NOMO-1 (cell line): ENCODE results near the gene RAP1A.
A peak's percentile ranks its signal among the peaks of the same experiment; 100 is the strongest.
"Not testable (repeated sequence)": the region's sequence is repeated elsewhere in the genome, so short reads cannot be mapped to it uniquely, and the experiment has no call there.

Experiments used
- DNase-seq, 2 experiments: peaks; one replicate each; lab custom pipeline; 2025; ENCODE audit not compliant: unreplicated experiment in 2 of 2; lab: John Stamatoyannopoulos, UW

RAP1A gene

DNA sequence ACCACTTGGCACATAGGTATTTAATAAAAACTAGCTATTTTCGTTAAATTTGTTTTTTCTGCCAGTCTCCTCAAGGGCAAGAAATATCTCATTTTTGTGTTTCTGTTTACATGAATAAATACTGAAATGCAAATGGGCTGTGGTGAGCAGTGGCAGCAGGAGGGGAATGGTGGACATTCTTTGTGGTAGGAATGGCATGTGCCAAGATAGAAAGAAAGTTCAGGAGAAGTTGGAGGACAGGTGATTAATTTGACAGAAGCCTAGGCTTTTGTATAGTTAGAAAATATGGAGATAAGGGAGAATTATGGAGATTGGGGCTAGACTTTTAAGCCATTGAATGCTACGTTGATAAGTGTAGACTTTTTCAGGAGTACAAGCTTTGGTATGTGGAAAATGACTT is 8.6 kb downstream of the RAP1A start:
- DNase-seq = no peak

DNA sequence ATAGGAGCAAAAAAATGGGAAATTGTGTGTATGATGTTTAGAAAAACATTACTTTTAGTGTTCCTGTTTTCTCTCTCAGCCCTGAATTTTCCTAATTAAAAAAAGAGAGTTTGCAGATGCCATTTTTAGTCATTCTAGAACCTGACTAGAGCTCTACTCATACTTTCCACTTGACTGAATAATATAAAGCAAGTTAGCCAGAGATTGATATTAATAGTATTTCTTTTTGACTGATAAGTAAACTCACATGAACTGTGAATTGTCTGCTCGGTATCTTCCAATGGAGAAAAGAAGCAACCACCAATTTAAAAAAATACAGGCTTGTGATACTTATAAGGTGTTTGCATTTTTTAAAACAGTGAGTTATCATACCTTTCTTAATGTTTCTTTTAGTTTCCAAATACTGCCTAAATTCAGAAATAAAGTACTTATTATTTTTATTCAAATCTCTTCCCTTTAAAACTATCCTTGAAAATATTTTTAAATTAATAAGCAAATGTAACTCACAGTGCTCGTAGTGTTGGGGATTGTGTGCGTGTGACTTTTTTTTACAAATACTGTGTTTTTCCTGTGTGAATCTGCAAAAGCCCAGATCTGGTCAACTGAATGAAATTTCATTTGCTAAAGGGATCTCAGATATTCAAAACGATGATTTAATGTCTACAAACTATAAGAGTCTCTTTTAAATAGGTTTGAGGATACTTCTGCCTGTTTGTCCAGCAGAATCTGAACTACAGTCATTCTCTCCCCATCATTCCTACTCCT is 9.8 kb downstream of the RAP1A start:
- DNase-seq = no peak

DNA sequence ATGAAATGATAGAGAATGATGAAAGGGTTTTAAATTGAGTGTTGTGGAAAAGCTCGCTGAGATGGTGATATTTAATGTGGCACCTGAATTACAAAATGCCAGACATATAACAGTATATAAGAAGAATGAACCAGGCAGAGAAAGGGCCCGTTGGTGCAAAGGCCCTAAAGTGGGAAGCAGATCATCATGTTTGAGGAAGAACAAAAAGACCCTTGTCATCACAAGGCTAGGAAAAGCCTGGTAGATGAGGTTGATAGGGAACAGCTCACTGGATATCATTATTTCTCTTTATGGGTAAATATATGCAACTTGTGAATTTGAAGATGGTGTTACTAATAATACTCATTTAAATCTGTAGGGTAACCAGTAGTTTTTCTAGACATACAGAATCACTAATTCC is 11.0 kb downstream of the RAP1A start:
- DNase-seq = no peak

DNA sequence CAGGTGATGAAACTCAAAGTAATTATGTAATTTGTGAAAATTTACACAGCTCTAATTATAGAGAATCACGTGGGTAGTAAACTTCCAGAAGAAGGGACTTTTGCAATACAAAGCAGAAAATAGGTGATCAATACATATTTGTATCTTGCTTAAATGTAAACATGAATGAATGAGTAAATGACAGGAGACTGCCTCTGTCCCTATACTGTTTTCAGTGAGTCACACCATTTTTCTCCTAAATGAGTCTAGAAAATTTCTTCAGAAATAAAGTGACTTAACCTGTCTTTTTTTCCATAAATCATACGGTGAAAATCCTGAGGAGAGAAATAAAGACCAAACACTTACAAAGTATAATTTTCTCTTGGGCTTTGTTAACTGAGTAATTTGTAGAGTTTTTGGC is 11.9 kb downstream of the RAP1A start:
- DNase-seq = no peak

DNA sequence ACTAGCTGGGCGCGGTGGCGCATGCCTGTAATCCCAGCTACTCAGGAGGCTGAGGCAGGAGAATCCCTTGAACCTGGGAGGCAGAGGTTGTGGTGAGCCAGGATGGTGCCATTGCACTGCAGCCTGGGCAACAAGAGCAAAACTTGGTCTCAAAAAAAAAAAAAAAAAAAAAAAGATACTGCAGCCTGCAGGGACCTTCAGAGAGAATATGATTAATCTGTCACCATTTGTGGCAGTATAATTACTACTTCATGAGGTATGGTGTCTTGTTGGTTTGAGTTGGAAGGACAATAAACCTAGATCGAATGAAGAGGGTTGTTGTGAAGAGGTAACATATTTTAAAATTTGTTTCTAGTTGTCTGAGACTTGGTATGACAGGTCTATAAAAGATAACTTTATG is 13.2 kb downstream of the RAP1A start:
- DNase-seq = not testable (repeated sequence)

DNA sequence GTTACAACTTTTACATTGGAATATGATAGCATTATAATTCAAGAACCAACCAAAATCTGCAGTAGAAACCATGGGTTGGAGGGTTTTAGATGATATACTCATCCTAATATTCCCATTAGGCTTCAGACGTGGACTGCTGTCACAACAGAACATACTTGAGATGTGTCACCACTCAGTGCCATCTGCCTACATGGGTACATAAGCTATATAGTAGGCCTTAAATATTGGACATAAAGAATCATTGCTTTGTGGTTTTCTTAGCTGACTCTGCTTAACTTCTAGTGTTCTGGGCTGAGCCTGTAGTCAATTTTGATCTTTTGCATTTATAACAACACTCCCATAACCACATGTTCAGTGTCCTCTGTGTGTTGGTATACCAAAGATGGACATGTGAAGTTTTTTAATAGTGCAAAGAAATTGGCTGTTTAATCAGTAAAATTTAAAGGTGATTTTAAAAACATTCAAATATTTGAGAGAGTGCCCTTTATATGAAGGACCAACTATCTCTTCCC is 14.2 kb downstream of the RAP1A start:
- DNase-seq = no peak

DNA sequence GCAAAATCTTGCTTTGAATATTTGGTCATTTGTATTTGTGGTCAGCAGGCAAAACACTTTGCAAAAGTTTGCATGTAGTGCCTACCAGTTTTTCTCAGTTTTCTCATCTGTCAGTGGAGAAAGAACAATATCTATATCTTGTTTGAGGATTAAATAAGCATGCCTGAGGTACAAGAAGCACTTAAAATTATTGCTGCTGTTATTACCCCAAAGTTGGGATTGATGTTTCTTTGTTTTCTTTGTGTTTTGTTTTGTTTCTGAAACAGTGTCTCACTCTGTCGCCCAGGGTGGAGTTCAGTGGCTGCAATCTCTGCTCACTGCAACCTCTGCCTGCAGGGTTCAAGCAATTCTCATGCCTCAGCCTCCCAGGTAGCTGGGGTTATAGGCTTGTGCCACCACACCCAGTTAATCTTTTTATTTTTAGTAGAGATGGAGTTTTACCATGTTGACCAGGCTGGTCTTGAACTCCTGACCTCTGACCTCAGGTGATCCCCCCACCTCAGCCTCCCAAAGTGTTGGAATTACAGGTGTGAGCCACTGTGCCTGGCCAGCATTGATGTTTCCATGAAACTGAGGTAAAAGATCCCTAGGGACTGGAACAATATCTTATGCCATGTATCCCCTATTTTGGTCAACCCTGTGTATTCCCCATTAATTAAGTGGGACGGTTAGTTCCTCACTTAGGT is 15.9 kb downstream of the RAP1A start:
- DNase-seq = no peak

DNA sequence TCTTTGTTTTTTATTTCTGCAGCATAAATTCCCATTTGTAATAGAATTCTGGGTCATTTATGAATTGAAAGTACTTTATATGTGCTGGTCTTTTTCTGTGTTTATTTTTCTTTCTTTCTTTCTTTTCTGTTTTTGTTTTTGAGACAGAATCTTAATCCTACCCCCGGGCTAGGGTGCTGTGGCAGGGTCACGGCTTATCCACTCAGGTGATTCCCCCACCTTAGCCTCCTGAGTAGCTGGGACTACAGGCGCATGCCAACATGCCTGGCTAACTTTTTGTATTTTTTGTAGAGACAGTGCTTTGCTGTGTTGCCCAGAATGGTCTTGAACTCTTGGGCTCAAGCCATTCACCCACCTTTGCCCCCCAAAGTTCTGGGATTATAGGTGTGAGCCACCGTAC is 18.7 kb downstream of the RAP1A start:
- no peak for DNase-seq

DNA sequence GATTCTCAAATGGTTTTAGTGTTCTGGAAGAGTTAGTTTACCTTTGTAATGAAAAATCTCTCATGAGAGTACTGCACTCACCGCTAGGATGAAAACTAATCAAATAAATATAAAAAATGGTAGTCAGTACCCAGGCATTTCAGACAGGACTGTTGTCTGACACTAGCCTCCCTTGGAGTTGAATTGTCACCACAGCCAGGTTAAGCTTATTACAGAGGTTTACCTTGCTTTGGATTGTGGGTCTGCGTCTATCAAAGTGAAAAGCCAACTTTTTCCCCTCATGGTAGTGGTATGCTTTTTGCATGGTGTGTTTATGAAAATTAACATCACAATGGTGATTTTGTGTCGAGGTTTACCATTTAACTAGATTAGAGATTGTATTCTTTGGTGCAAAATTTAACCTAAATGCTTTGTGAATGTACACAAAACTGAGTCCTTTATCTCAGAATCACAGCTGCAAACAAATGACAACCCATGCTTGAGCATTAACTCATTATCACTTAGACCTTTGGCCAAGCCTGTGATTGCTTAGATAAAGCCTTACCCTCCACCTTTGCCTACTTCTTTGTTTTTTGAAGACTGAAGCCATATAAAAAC is 20.1 kb downstream of the RAP1A start:
- no peak for DNase-seq

DNA sequence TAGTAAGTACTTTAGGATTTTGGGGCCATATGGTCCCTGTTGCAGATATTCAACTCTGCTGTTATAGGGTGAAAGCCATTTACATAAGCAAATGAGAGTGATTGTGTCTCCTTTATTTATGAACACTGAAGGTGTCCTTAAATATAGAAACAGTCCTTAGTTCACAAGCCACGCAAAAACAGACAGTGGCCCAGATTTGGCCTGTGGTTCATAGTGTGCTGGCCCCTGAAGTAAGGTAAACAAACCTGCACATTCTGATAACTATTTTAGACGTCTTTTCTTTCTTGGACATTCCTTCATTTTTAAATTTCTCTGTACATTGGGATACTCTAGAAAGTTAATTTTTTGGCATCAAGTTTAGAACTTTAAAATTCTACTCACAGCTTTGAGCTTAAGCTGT is 23.5 kb downstream of the RAP1A start:
- no peak for DNase-seq

DNA sequence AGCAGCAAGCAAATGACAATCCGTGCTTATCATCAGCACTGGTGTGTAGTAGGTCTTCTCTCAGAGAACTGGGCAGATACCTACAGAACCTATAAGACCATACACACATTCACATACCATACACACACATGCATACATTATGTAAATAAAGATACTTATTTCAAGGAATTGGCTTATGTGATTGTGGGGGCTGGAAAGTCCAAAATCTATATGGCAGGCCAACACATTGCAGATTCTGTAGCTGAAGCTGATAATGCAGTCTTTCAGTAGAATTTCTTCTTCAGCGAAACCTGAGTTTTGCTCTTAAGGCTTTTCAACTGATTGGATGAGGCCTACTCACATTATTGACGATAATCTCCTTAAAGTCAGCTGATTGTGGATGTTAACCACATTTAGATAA is 24.1 kb downstream of the RAP1A start:
- no peak for DNase-seq

DNA sequence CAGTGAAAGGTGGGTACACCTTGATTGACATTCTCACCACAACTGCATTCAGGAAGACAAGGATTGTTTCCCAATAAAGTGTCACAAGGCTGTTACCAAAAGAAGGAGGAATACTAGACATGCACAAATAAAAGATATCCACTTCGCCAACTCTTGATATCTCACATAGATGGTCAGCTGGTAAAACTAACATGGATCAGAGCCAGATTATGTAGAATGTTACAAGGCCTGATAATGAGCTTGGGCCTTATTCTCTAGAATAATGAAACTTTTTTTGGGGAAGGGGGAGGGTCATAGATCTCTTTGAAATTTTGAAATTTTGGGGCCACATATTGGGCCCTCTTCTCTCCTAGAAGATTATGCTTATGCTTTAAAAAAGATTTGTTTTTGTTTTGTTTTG is 24.9 kb downstream of the RAP1A start:
- no peak for DNase-seq

DNA sequence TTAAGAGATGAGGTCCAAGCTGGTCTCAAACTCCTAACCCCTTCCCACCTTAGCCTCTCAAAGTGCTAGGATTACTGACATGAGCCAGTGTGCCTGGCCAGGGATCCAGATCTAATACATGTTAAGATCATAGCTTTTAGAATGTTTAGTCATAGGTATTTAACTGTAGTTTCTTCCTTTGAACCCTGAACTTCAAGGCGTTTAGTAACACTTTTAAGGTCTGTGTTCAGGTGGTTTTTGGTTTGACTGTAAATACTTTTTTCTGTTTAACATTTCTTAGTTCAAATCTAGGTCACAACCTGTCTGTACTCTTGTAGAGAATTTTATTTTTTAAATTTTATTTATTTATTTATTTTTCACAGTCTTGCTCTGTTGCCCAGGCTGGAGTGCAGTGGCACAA is 28.1 kb downstream of the RAP1A start:
- no peak for DNase-seq

DNA sequence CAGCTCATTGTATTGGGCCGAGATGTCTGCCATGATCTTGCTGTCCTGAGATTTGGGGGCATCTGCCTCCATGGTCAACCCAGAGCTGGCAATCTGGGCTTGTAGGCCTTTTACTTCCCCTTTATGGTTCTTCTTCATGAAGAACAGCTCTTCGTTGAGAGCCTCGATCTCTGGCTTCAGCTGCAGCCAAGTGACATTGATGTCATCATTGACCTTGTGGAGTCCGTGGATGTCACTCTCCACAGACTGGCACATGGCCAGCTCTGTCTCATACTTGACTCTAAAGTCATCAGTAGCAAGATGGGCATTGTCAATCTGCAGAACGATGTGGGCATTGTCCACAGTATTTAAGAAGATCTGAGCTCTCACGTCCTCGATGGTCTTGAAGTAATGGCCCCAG is 29.2 kb downstream of the RAP1A start:
- no peak for DNase-seq

DNA sequence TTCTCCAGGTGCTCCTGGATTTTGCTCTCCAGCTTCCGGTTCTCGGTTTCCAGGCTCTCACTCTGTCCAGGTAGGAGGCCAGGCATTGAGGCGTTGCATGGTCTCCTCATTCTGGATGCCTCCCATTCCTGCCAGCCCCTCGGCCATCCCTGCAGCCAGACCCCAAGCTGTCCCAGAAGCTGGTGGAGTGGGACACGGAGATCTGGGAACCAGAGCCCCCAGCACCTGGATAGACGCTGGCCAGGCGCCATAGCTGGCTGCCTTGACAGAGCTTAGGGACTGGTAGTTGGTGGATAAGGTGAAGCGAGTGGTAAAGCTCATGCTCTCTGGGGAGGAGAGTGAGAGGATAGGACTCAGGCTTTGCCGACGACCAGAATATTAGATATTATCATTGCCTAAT is 29.6 kb downstream of the RAP1A start:
- no peak for DNase-seq

DNA sequence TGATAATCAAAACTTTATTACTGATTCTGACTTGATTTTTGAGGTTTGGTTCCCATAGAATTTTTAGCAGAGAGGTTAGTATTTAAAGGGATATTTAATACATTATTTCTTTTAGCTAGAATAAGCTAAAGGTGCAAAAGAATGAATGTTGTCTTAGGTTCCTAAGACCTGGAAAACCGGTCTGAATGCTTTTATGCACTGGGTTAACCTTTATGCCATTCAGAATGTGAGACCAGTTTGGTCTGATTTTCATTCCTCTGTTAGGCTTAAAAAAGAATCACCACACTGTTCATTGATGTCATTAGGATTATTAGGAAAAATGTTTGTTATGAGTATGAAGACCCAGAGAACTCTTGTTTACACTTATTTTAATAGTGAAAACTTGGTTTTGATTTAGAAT is 30.1 kb downstream of the RAP1A start:
- DNase-seq = no peak

DNA sequence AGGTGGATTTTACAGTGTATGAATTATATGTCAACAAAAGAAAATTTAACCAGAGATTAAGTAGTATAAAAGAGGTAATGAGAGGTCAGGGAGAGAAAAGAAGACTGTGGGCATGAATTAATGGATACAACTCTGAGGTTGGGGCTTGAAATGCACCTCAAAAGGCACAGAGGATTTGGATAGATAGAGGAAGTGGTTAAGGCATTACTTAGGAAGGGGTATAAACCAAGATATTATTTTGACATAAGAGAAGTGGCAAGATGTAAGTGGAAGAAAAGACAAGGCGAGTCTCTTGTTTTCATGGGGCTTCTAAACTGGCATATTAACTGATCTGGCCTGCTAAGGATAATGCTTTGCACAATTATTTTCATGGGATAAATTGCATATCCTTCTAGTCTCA is 34.1 kb downstream of the RAP1A start:
- peak; percentile 79 to 86 for DNase-seq

DNA sequence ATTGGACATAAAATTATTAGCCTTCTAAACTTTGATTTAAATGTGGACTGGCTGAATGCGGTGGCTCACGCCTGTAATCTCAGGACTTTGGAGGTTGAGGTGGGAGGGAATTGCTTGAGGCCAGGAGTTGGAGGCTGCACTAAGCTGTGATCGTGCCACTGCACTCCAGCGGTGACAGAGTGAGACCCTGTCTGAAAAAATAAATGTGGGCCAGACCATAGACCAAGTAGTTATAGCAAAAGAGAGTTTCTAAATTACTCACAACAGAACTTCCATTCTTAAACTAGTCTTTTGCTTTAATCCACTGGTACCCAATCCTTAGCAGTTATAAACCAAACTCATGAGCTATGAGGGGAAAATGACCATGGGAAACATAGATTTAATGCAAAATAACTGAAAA is 35.2 kb downstream of the RAP1A start:
- DNase-seq = no peak

DNA sequence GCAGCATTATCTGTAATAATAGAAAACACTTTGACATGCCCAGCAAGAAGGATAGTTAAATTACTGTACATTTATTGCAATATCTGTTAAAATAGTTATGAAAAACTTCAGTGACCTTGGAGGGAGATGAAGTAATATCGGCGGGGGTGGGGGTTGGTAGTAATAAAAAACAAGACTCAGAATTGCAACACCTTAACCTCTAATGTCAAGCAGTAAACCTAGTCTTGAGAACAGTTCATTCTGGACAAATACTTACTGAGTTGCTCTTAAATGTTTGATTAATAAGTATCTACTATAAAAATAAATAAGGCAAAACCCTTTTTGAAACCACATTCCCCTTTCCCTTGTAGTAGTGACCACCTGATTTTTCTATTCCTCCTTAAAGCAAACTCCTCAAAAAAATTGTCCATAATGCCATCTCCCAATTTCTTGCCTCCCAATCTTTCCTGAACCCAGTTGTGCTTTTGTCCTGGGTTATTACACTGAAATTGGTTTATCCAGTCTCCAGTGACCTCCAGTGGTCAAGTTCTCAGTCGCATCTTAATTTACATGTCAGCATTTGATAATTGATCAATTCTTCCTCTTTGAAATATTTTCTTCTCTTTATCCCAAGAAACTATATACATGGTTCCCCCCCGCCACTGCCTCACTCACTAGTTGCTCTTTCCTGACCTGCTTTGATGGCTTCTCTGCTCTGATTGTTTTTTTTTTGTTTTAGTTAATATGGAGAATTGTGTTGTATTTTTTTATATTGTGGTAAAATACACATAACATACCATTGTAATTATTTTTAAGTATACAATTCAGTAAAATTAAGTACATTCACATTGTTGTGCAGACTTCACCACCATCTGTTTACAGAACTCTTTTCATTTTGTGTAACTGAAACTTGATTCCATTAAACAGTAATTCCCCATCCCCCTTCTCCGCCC is 36.8 kb downstream of the RAP1A start:
- DNase-seq = peak; percentile 33 to 76

DNA sequence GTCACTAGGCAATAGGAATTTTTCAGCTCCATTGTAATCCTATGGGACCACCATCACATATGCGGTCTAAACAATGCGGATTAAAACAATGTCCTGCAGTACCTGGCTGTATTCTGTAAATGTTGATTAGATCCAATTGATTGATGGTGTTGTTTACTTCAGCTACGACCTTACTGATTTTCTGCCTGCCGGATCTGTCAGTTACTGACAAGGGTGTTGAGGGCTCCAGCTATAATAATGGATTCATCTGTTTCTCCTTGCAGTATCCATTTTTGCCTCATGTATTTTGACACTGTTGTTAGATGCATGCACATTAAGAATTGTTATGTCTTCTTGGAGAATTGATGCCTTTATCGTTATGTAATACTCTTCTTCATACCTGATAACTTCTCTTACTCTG is 39.0 kb downstream of the RAP1A start:
- no peak for DNase-seq
